ENCODE measurements around the gene RFX1. TPM values are rescaled to one million over a fixed set of nuclear protein-coding genes. Genes with fewer than 3 reads are reported as not detected.

RFX1 gene
- polyA plus RNA-seq, 1 donor (not counting 4 experiments of a cell fraction or from before 2014, with no cell fraction given) = 0.45 TPM

DNA sequence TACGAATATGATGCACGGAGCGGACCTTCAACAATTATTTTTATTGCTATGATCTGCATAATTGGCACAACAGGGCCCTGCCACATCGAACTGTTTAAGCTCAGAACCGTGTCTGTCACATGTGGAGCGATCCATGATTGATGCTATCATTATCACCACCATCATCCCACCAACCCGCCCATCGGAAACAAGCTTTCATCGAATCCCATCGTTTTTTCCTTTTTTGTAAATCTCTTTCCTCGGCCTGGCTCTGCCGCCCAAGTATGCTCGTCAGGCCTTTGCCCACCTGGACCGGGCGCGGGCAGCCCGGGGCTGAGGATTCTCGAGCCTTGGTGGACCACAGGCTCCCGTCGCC, 54.3 kb downstream of the RFX1 start:
- Histone ChIP-seq H3K9me1 (ENCODE audit: control insufficient read depth, extremely low read depth, insufficient read depth, low read length) (no peaks in the 10 kb centered on the region), H3K79me2 (ENCODE audit: control insufficient read depth, insufficient read depth, low read length) (peaks cover 19% of the 10 kb centered on the region), H3K4me2 (ENCODE audit: control insufficient read depth, extremely low read depth, insufficient read depth, low read depth, low read length) (peak overlapping the region; percentile 77), H3K27me3 (ENCODE audit: control insufficient read depth, extremely low read depth, insufficient read depth, low read length) (no peaks in the 10 kb centered on the region), H3K4me3 (ENCODE audit: control insufficient read depth in 2 of 3, extremely low read depth in 1 of 3, insufficient read depth in 2 of 3, low read depth in 1 of 3, low read length in 3 of 3) (peak overlapping the region; percentile 32 to 59 (median 47)), H2AFZ (ENCODE audit: control insufficient read depth, low read length) (peak overlapping the region; percentile 71), H4K20me1 (ENCODE audit: control insufficient read depth, extremely low read depth, insufficient read depth, low read length) (no peaks in the 10 kb centered on the region), H3K9me3 (ENCODE audit: control insufficient read depth, low read depth, low read length) (no peaks in the 10 kb centered on the region), H3K27ac (ENCODE audit: control insufficient read depth, insufficient read depth, low read length) (no peak overlapping the region), H3K36me3 (ENCODE audit: control insufficient read depth in 2 of 2, extremely low read depth in 1 of 2, insufficient read depth in 2 of 2, low read length in 2 of 2) (peaks cover 9 to 16% of the 10 kb centered on the region in 2 experiments), H3K4me1 (ENCODE audit: control insufficient read depth, extremely low read depth, insufficient read depth, low read length) (peaks cover 9% of the 10 kb centered on the region), H3K9ac (ENCODE audit: control insufficient read depth, extremely low read depth, insufficient read depth, low read length) (no peak overlapping the region)
- DNase-seq (ENCODE audit: low read depth, low spot score) (no peak), FAIRE-seq (no peak)
- dilution Hi-C loops (cut with MboI; ENCODE audit: extremely low pct_ligation_motif_present, low sequenced_read_pairs) = no loop called here
- TF ChIP-seq EZH2 (IDR thresholded peaks at IDR 0.05; ENCODE audit: low read length) = no peak
- TF ChIP-seq CTCF (optimal IDR thresholded peaks at IDR 0.05 in 1 of 3, IDR thresholded peaks at IDR 0.05 in 1 of 3, conservative IDR thresholded peaks at IDR 0.05 in 1 of 3; ENCODE audit: extremely low read depth in 1 of 3, insufficient read depth in 2 of 3, low read length in 3 of 3) = no peak

DNA sequence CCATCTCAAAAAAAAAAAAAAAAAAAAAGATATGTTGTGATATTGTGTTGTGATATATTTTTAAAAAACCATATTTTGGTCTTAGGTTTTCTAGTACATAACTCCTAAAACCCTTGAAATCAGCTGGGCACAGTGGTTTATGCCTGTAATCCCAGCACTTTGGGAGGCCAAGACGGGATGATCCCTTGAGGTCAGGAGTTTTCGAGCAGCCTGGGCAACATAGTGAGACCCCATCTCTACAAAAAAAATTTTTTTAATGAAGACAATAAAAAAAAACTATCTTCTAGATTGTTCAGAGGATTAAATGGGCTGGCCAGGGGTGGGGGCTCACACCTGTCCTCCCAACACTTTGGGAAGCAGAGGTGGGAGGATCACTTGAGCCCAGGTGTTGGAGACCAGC, 55.1 kb downstream of the RFX1 start:
- Histone ChIP-seq H3K27me3 (ENCODE audit: control insufficient read depth, extremely low read depth, insufficient read depth, low read length) (no peaks in the 10 kb centered on the region), H3K36me3 (ENCODE audit: control insufficient read depth in 2 of 2, extremely low read depth in 1 of 2, insufficient read depth in 2 of 2, low read length in 2 of 2) (peaks cover 5 to 9% of the 10 kb centered on the region in 2 experiments), H3K4me1 (ENCODE audit: control insufficient read depth, extremely low read depth, insufficient read depth, low read length) (peaks cover 16% of the 10 kb centered on the region), H3K27ac (ENCODE audit: control insufficient read depth, insufficient read depth, low read length) (no peak overlapping the region), H3K9me1 (ENCODE audit: control insufficient read depth, extremely low read depth, insufficient read depth, low read length) (no peaks in the 10 kb centered on the region), H3K9me3 (ENCODE audit: control insufficient read depth, low read depth, low read length) (no peaks in the 10 kb centered on the region), H3K9ac (ENCODE audit: control insufficient read depth, extremely low read depth, insufficient read depth, low read length) (no peak overlapping the region), H2AFZ (ENCODE audit: control insufficient read depth, low read length) (no peak overlapping the region), H3K4me2 (ENCODE audit: control insufficient read depth, extremely low read depth, insufficient read depth, low read depth, low read length) (no peak overlapping the region), H3K4me3 (ENCODE audit: control insufficient read depth in 2 of 3, extremely low read depth in 1 of 3, insufficient read depth in 2 of 3, low read depth in 1 of 3, low read length in 3 of 3) (no peak overlapping the region), H4K20me1 (ENCODE audit: control insufficient read depth, extremely low read depth, insufficient read depth, low read length) (no peaks in the 10 kb centered on the region), H3K79me2 (ENCODE audit: control insufficient read depth, insufficient read depth, low read length) (peaks cover 19% of the 10 kb centered on the region)
- DNase-seq (ENCODE audit: low read depth, low spot score) (no peak), FAIRE-seq (no peak)
- dilution Hi-C loops (cut with MboI; ENCODE audit: extremely low pct_ligation_motif_present, low sequenced_read_pairs) = no loop called here
- TF ChIP-seq CTCF (optimal IDR thresholded peaks at IDR 0.05 in 1 of 3, IDR thresholded peaks at IDR 0.05 in 1 of 3, conservative IDR thresholded peaks at IDR 0.05 in 1 of 3; ENCODE audit: extremely low read depth in 1 of 3, insufficient read depth in 2 of 3, low read length in 3 of 3) (no peak), EZH2 (IDR thresholded peaks at IDR 0.05; ENCODE audit: low read length) (no peak)
